HepG2 (cell line): ENCODE data around the gene ZFPM1. TPM values are rescaled to one million over a fixed set of nuclear protein-coding genes. Genes with fewer than 3 reads are reported as not detected.

ENCODE experiments used
- ATF7-NPFF ChIP-seq: sonication (generic); formaldehyde crosslinking; IDR thresholded peaks from 2 replicates; pipeline ENCODE4 v1.8.1; 2023; ENCODE audit warnings: mild to moderate bottlenecking, low read depth, missing genetic modification reagents, moderate library complexity
- NRL ChIP-seq: sonication (generic); formaldehyde crosslinking; IDR thresholded peaks from 2 replicates; pipeline ENCODE4 v1.5.0; 2020; ENCODE audit warnings: missing genetic modification reagents, mild to moderate bottlenecking, moderate library complexity, borderline replicate concordance
- PHF21A ChIP-seq: sonication (generic); formaldehyde crosslinking; IDR thresholded peaks from 2 replicates; pipeline ENCODE4 v1.5.0; 2020; ENCODE audit warnings: mild to moderate bottlenecking, missing genetic modification reagents
- POLR2A ChIP-seq, 2 experiments: IDR thresholded peaks; 2 replicates each; pipeline ENCODE4 v1.6.1; 2011; ENCODE audit warnings: low read depth in 2 of 2, low read length in 2 of 2, mild to moderate bottlenecking in 1 of 2, moderate library complexity in 1 of 2; ENCODE audit not compliant: insufficient read depth in 1 of 2
- POLR2G ChIP-seq: fragments of 200-400 bp; formaldehyde crosslinking; IDR thresholded peaks from 2 replicates; pipeline ENCODE4 v1.6.1; 2018; ENCODE audit warnings: mild to moderate bottlenecking, low read depth, low read length, moderate library complexity
- SP4 ChIP-seq: sonication (generic); formaldehyde crosslinking; IDR thresholded peaks from 2 replicates; pipeline ENCODE4 v1.8.1; 2023; ENCODE audit warnings: mild to moderate bottlenecking, missing genetic modification reagents
- SRSF4 ChIP-seq: fragments of 200-400 bp; formaldehyde crosslinking; IDR thresholded peaks from one replicate; pipeline ENCODE4 v1.6.1; 2018; ENCODE audit warnings: mild to moderate bottlenecking, low read depth, low read length, moderate library complexity; ENCODE audit not compliant: poor library complexity, severe bottlenecking
- ZNF597 ChIP-seq: sonication (generic); formaldehyde crosslinking; IDR thresholded peaks from 2 replicates; pipeline ENCODE4 v1.5.0; 2020; ENCODE audit warnings: missing genetic modification reagents
- ZNF674 ChIP-seq: sonication (generic); formaldehyde crosslinking; IDR thresholded peaks from 2 replicates; pipeline ENCODE4 v1.5.0; 2020; ENCODE audit warnings: low read depth, mild to moderate bottlenecking, missing genetic modification reagents
- ZNF839 ChIP-seq: sonication (generic); formaldehyde crosslinking; IDR thresholded peaks from 2 replicates; pipeline ENCODE4 v1.4.0; 2020; ENCODE audit warnings: missing genetic modification reagents, mild to moderate bottlenecking, borderline replicate concordance
- polyA plus RNA-seq, 8 experiments: library from polyadenylated mRNA; depleted of rRNA in 3 of 8; stranded (reverse) in 7 of 8; unstranded in 1 of 8; fragments of >200 nt; fragmentation: Illumina TruSeq in 4 of 8; extraction: Trizol in 4 of 8; gene quantifications; 2 replicates each; pipeline versions ENCODE4 v1.2.1 to v1.2.3, GENCODE V29; 2011 to 2016; ENCODE audit warnings: low read depth in 4 of 8, missing spikeins in 1 of 8, mixed read lengths in 1 of 8; ENCODE audit not compliant: insufficient read depth in 1 of 8
- total RNA-seq, 5 experiments: library from RNA; depleted of rRNA; stranded (reverse); fragments of >200 nt; fragmentation: Illumina TruSeq; extraction: Trizol; gene quantifications; 2 replicates each; pipeline ENCODE4 v1.2.3, GENCODE V29; 2016; ENCODE audit warnings: low read depth in 1 of 5
- TF ChIP-seq, protein P1 (sequence below), 2 experiments: fragments of 450-650 bp in 1 of 2; sonication (generic) in 1 of 2; formaldehyde crosslinking in 1 of 2; IDR thresholded peaks; 2 replicates each; pipeline versions ENCODE4 v1.6.1 to v1.8.0; 2016 to 2022; ENCODE audit warnings: antibody characterized with exemption in 1 of 2, mild to moderate bottlenecking in 1 of 2, missing genetic modification reagents in 1 of 2
- TF ChIP-seq, protein P2 (sequence below): sonication (generic); formaldehyde crosslinking; IDR thresholded peaks from 2 replicates; pipeline ENCODE4 v1.4.0; 2020; ENCODE audit warnings: low read depth, mild to moderate bottlenecking, missing genetic modification reagents
- TF ChIP-seq, protein P3 (sequence below): sonication (generic); formaldehyde crosslinking; IDR thresholded peaks from 2 replicates; pipeline ENCODE4 v1.4.0; 2020; ENCODE audit warnings: mild to moderate bottlenecking, missing genetic modification reagents, borderline replicate concordance

The ZFPM1 gene
- total and polyA plus RNA-seq, 2 of the 13 experiments (the other 11 are each of a cell fraction or from before 2014, with no cell fraction given), result 1.3 to 3.8 TPM

- TF ChIP-seq, protein P1, sequence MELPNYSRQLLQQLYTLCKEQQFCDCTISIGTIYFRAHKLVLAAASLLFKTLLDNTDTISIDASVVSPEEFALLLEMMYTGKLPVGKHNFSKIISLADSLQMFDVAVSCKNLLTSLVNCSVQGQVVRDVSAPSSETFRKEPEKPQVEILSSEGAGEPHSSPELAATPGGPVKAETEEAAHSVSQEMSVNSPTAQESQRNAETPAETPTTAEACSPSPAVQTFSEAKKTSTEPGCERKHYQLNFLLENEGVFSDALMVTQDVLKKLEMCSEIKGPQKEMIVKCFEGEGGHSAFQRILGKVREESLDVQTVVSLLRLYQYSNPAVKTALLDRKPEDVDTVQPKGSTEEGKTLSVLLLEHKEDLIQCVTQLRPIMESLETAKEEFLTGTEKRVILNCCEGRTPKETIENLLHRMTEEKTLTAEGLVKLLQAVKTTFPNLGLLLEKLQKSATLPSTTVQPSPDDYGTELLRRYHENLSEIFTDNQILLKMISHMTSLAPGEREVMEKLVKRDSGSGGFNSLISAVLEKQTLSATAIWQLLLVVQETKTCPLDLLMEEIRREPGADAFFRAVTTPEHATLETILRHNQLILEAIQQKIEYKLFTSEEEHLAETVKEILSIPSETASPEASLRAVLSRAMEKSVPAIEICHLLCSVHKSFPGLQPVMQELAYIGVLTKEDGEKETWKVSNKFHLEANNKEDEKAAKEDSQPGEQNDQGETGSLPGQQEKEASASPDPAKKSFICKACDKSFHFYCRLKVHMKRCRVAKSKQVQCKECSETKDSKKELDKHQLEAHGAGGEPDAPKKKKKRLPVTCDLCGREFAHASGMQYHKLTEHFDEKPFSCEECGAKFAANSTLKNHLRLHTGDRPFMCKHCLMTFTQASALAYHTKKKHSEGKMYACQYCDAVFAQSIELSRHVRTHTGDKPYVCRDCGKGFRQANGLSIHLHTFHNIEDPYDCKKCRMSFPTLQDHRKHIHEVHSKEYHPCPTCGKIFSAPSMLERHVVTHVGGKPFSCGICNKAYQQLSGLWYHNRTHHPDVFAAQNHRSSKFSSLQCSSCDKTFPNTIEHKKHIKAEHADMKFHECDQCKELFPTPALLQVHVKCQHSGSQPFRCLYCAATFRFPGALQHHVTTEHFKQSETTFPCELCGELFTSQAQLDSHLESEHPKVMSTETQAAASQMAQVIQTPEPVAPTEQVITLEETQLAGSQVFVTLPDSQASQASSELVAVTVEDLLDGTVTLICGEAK (IDR thresholded peaks at IDR 0.05), result no peak
- TF ChIP-seq, protein P1 (CRISPR knock-in tag; IDR thresholded peaks at IDR 0.05), result no peak
- peak; percentile 36; the same call in 1 of the 2 replicates for TF ChIP-seq SP4
- TF ChIP-seq, protein P2, sequence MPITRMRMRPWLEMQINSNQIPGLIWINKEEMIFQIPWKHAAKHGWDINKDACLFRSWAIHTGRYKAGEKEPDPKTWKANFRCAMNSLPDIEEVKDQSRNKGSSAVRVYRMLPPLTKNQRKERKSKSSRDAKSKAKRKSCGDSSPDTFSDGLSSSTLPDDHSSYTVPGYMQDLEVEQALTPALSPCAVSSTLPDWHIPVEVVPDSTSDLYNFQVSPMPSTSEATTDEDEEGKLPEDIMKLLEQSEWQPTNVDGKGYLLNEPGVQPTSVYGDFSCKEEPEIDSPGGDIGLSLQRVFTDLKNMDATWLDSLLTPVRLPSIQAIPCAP (CRISPR knock-in tag), result no peak
- TF ChIP-seq PHF21A, result no peak
- TF ChIP-seq NRL (CRISPR knock-in tag), result peak; percentile 23; the same call in 1 of the 2 replicates
- no peak for TF ChIP-seq POLR2G
- TF ChIP-seq SRSF4, result no peak
- TF ChIP-seq POLR2A (IDR thresholded peaks at IDR 0.05; ENCODE audit: insufficient read depth in 1 of 2, low read depth in 2 of 2, low read length in 2 of 2), result no peak
- 0 out of 2 replicates have a peak, but pooled peaks have one; percentile 19 for TF ChIP-seq ZNF839 (CRISPR knock-in tag)
- TF ChIP-seq ATF7-NPFF (CRISPR knock-in tag), result peak; percentile 62; the same call in 1 of the 2 replicates
- no peak for TF ChIP-seq ZNF674 (CRISPR knock-in tag)
- TF ChIP-seq, protein P3, sequence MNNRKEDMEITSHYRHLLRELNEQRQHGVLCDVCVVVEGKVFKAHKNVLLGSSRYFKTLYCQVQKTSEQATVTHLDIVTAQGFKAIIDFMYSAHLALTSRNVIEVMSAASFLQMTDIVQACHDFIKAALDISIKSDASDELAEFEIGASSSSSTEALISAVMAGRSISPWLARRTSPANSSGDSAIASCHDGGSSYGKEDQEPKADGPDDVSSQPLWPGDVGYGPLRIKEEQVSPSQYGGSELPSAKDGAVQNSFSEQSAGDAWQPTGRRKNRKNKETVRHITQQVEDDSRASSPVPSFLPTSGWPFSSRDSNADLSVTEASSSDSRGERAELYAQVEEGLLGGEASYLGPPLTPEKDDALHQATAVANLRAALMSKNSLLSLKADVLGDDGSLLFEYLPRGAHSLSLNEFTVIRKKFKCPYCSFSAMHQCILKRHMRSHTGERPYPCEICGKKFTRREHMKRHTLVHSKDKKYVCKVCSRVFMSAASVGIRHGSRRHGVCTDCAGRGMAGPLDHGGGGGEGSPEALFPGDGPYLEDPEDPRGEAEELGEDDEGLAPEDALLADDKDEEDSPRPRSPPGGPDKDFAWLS (CRISPR knock-in tag), result no peak
- no peak for TF ChIP-seq ZNF597 (CRISPR knock-in tag)
These were observed 36.2 kb downstream of the ZFPM1 start (continued) for GRCh38 chr16:88489163-88489741.
